H9 (cell line): ENCODE data around the gene SMIM36. TPM values are rescaled to one million over a fixed set of nuclear protein-coding genes. Genes with fewer than 3 reads are reported as not detected.

Source experiments
- DNase-seq: peaks from one replicate; pipeline ENCODE4 v3.0.0-alpha.2; 2017
- H2AFZ ChIP-seq: one replicate; pipeline ENCODE4 v1.6.1; 2013; ENCODE audit warnings: mild to moderate bottlenecking, low read length, control low read depth, moderate library complexity
- H2AK5ac ChIP-seq: 2 replicates; pipeline ENCODE4 v1.6.1; 2013; ENCODE audit warnings: low read length, control low read depth, mixed read lengths; ENCODE audit not compliant: insufficient read length
- H2BK120ac ChIP-seq: one replicate; pipeline ENCODE4 v1.6.1; 2013; ENCODE audit warnings: low read depth, mild to moderate bottlenecking, low read length, control low read depth, inconsistent platforms; ENCODE audit not compliant: poor library complexity, severe bottlenecking
- H2BK12ac ChIP-seq: 2 replicates; pipeline ENCODE4 v1.6.1; 2013; ENCODE audit warnings: low read length, control low read depth, mixed read lengths, low read depth; ENCODE audit not compliant: insufficient read length
- H2BK15ac ChIP-seq: 2 replicates; pipeline ENCODE4 v1.6.1; 2013; ENCODE audit warnings: low read depth, low read length, control low read depth
- H2BK20ac ChIP-seq: one replicate; pipeline ENCODE4 v1.6.1; 2013; ENCODE audit warnings: low read depth, mild to moderate bottlenecking, low read length, control low read depth, inconsistent platforms; ENCODE audit not compliant: poor library complexity, severe bottlenecking
- H2BK5ac ChIP-seq: 2 replicates; pipeline ENCODE4 v1.6.1; 2013; ENCODE audit warnings: low read length, control low read depth, mixed read lengths; ENCODE audit not compliant: insufficient read length
- H3K14ac ChIP-seq: 2 replicates; pipeline ENCODE4 v1.6.1; 2013; ENCODE audit warnings: low read length, control low read depth; ENCODE audit not compliant: insufficient read depth
- H3K18ac ChIP-seq: 2 replicates; pipeline ENCODE4 v1.6.1; 2013; ENCODE audit warnings: low read depth, mild to moderate bottlenecking, mixed read lengths, low read length, control low read depth; ENCODE audit not compliant: insufficient read length
- H3K23ac ChIP-seq: 2 replicates; pipeline ENCODE4 v1.6.1; 2013; ENCODE audit warnings: low read length, control low read depth, mixed read lengths, low read depth; ENCODE audit not compliant: insufficient read length
- H3K23me2 ChIP-seq: 2 replicates; pipeline ENCODE4 v1.6.1; 2013; ENCODE audit warnings: low read depth, mild to moderate bottlenecking, mixed read lengths, low read length, control low read depth; ENCODE audit not compliant: insufficient read length, poor library complexity, severe bottlenecking
- H3K27ac ChIP-seq: 2 replicates; pipeline ENCODE4 v1.5.1; 2013; ENCODE audit warnings: low read length, control low read depth, mixed read lengths, low read depth; ENCODE audit not compliant: insufficient read length
- H3K27me3 ChIP-seq: 2 replicates; pipeline ENCODE4 v1.6.1; 2013; ENCODE audit warnings: low read length, control low read depth, inconsistent platforms; ENCODE audit not compliant: insufficient read depth
- H3K4ac ChIP-seq: 2 replicates; pipeline ENCODE4 v1.6.1; 2013; ENCODE audit warnings: low read depth, mild to moderate bottlenecking, control low read depth, inconsistent platforms, low read length, moderate library complexity
- H3K4me1 ChIP-seq: 2 replicates; pipeline ENCODE4 v1.6.1; 2013; ENCODE audit warnings: low read length, control low read depth, inconsistent platforms; ENCODE audit not compliant: insufficient read depth
- H3K4me2 ChIP-seq: 2 replicates; pipeline ENCODE4 v1.6.1; 2013; ENCODE audit warnings: low read length, control low read depth, mixed read lengths; ENCODE audit not compliant: insufficient read length, insufficient read depth
- H3K56ac ChIP-seq: 2 replicates; pipeline ENCODE4 v1.6.1; 2013; ENCODE audit warnings: low read depth, mild to moderate bottlenecking, mixed read lengths, low read length, control low read depth; ENCODE audit not compliant: insufficient read length
- H3K79me1 ChIP-seq: 2 replicates; pipeline ENCODE4 v1.6.1; 2013; ENCODE audit warnings: low read depth, mild to moderate bottlenecking, moderate library complexity, low read length, control low read depth, inconsistent platforms; ENCODE audit not compliant: insufficient read depth, poor library complexity, severe bottlenecking
- H3K79me2 ChIP-seq: 2 replicates; pipeline ENCODE4 v1.6.1; 2013; ENCODE audit warnings: low read length, control low read depth, inconsistent platforms; ENCODE audit not compliant: insufficient read depth
- H3K9ac ChIP-seq: 2 replicates; pipeline ENCODE4 v1.6.1; 2013; ENCODE audit warnings: low read length, control low read depth, mixed read lengths; ENCODE audit not compliant: insufficient read length; ENCODE audit errors: extremely low read depth
- H3K9me3 ChIP-seq: one replicate; pipeline ENCODE4 v1.6.1; 2013; ENCODE audit warnings: low read depth, low read length, inconsistent platforms; ENCODE audit not compliant: control insufficient read depth
- H3T11ph ChIP-seq: one replicate; pipeline ENCODE4 v1.6.1; 2013; ENCODE audit warnings: mild to moderate bottlenecking, low read length, control low read depth, inconsistent platforms
- H4K20me1 ChIP-seq: one replicate; pipeline ENCODE4 v1.6.1; 2013; ENCODE audit not compliant: control insufficient read depth, insufficient read length, insufficient read depth
- H4K5ac ChIP-seq: 2 replicates; pipeline ENCODE4 v1.6.1; 2013; ENCODE audit warnings: low read depth, mild to moderate bottlenecking, mixed read lengths, low read length, control low read depth; ENCODE audit not compliant: insufficient read length
- H4K8ac ChIP-seq: replicated peaks from 2 replicates; pipeline ENCODE4 v1.6.1; 2013; ENCODE audit warnings: low read length, control low read depth, mixed read lengths, low read depth; ENCODE audit not compliant: insufficient read length
- H4K91ac ChIP-seq: 2 replicates; pipeline ENCODE4 v1.6.1; 2013; ENCODE audit warnings: low read depth, mild to moderate bottlenecking, moderate library complexity, mixed read lengths, low read length, control low read depth; ENCODE audit not compliant: insufficient read length
- H3K27ac Mint-ChIP-seq, 3 experiments: 2 replicates in 2 of 3; 3 replicates in 1 of 3; pipeline ENCODE4 v1.8.0; 2020 to 2021; ENCODE audit warnings: mixed read lengths in 3 of 3, mild to moderate bottlenecking in 1 of 3, moderate library complexity in 1 of 3
- H3K27me3 Mint-ChIP-seq: 2 replicates; pipeline ENCODE4 v1.8.0; 2021; ENCODE audit warnings: low read depth, mild to moderate bottlenecking, moderate library complexity, mixed read lengths
- H3K36me3 Mint-ChIP-seq, 3 experiments: 2 replicates in 2 of 3; 3 replicates in 1 of 3; pipeline ENCODE4 v1.8.0; 2020 to 2021; ENCODE audit warnings: low read depth in 3 of 3, mixed read lengths in 3 of 3; ENCODE audit not compliant: insufficient read depth in 1 of 3
- H3K4me1 Mint-ChIP-seq, 2 experiments: 2 replicates each; pipeline ENCODE4 v1.8.0; 2020; ENCODE audit warnings: mixed read lengths in 2 of 2
- H3K4me3 Mint-ChIP-seq, 2 experiments: 2 replicates in 1 of 2; 3 replicates in 1 of 2; pipeline ENCODE4 v1.8.0; 2020 to 2021; ENCODE audit warnings: mild to moderate bottlenecking in 2 of 2, mixed read lengths in 2 of 2, moderate library complexity in 1 of 2
- H3K9me3 Mint-ChIP-seq, 2 experiments: 2 replicates in 1 of 2; 3 replicates in 1 of 2; pipeline ENCODE4 v1.8.0; 2020; ENCODE audit warnings: mild to moderate bottlenecking in 2 of 2, mixed read lengths in 2 of 2, moderate library complexity in 1 of 2
- WGBS: extraction: QIAGEN DNeasy Blood & Tissue Kit; methylation state at CpG from one replicate; pipeline ENCODE4 v1.1.7; 2013; ENCODE audit warnings: missing lambda C conversion rate, low lambda C conversion rate, mixed read lengths; ENCODE audit not compliant: insufficient read length; ENCODE audit errors: extremely low coverage; 5-methylcytosine and 5-hydroxymethylcytosine counted together
- total RNA-seq: library from RNA; stranded (reverse); gene quantifications from 2 replicates; pipeline ENCODE4 v1.2.1, GENCODE V29; 2021
- TF ChIP-seq, protein P1 (sequence below): fragments of 200-600 bp; sonication (generic); conservative IDR thresholded peaks from 3 replicates; pipeline ENCODE4 v1.8.0; 2021; ENCODE audit warnings: antibody characterized with exemption, mild to moderate bottlenecking

The SMIM36 gene
- total RNA-seq, 1 experiment from 2014 or later, result not detected

DNA sequence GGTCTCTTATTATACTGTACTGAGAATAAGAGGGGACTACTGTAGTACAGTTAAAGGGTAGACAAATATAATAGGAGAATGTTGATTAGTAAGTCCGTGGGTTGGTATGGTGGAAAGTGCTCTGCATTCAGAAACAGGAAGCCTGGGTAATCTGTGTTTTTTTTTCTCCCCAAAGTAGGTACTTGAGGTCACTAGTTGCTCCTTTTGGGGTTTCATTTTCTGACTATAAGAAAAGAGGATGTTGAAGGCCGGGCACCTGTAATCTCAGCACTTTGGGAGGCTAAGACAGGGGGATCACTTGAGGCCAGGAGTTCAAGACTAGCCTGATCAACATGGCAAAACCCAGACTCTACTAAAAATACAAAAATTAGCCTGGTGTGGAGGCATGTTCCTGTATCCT, 47.7 kb downstream of the SMIM36 start:
- H3K4me1 ChIP-seq, result peaks cover 9% of the 10 kb centered on the region
- Mint-ChIP-seq H3K4me3 (no peak overlapping the region), H3K27me3 (no peaks in the 10 kb centered on the region; the same call in 1 of the 2 replicates), H3K4me1 (peaks cover 22 to 23% of the 10 kb centered on the region in 2 experiments), H3K9me3 (peaks cover 10 to 11% of the 10 kb centered on the region in 2 experiments), H3K36me3 (peaks cover 9 to 11% (median 10%) of the 10 kb centered on the region in 3 experiments), H3K27ac (no peak overlapping the region)
- H4K5ac ChIP-seq, result no peak overlapping the region
- no peak overlapping the region for H2AK5ac ChIP-seq
- TF ChIP-seq, protein P1, sequence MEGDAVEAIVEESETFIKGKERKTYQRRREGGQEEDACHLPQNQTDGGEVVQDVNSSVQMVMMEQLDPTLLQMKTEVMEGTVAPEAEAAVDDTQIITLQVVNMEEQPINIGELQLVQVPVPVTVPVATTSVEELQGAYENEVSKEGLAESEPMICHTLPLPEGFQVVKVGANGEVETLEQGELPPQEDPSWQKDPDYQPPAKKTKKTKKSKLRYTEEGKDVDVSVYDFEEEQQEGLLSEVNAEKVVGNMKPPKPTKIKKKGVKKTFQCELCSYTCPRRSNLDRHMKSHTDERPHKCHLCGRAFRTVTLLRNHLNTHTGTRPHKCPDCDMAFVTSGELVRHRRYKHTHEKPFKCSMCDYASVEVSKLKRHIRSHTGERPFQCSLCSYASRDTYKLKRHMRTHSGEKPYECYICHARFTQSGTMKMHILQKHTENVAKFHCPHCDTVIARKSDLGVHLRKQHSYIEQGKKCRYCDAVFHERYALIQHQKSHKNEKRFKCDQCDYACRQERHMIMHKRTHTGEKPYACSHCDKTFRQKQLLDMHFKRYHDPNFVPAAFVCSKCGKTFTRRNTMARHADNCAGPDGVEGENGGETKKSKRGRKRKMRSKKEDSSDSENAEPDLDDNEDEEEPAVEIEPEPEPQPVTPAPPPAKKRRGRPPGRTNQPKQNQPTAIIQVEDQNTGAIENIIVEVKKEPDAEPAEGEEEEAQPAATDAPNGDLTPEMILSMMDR, result no peak
- no peak overlapping the region for H3K27ac ChIP-seq
- H4K20me1 ChIP-seq, result no peaks in the 10 kb centered on the region
- H3K14ac ChIP-seq, result no peak overlapping the region
- H3K23me2 ChIP-seq, result no peaks in the 10 kb centered on the region
- no peak overlapping the region for H3K18ac ChIP-seq
- H4K8ac ChIP-seq, result no peak overlapping the region
- H3T11ph ChIP-seq, result no peak overlapping the region
- H3K56ac ChIP-seq, result no peak overlapping the region
- no peak overlapping the region for H4K91ac ChIP-seq
- H3K79me2 ChIP-seq, result no peaks in the 10 kb centered on the region
- H3K9me3 ChIP-seq, result no peaks in the 10 kb centered on the region
- H3K4ac ChIP-seq, result no peak overlapping the region
- H2BK12ac ChIP-seq, result no peak overlapping the region
- no peak for DNase-seq
- no peaks in the 10 kb centered on the region for H3K27me3 ChIP-seq
- H2BK20ac ChIP-seq, result no peak overlapping the region
- H2BK15ac ChIP-seq, result no peak overlapping the region
- H2BK5ac ChIP-seq, result no peak overlapping the region
- H3K4me2 ChIP-seq, result no peak overlapping the region
- H2BK120ac ChIP-seq, result no peak overlapping the region
- H2AFZ ChIP-seq, result no peak overlapping the region
- no peak overlapping the region for H3K9ac ChIP-seq
- no peak overlapping the region for H3K23ac ChIP-seq
- no CpG with 5 or more reads among the region's 2 CpGs for WGBS
- no peaks in the 10 kb centered on the region for H3K79me1 ChIP-seq
